Measurements from ENCODE around the gene TIRAP. TPM values are rescaled to one million over a fixed set of nuclear protein-coding genes. Genes with fewer than 3 reads are reported as not detected.

Gene TIRAP
- total RNA-seq, 2 donors from 2014 or later, result 6.3 to 7.4 TPM

DNA sequence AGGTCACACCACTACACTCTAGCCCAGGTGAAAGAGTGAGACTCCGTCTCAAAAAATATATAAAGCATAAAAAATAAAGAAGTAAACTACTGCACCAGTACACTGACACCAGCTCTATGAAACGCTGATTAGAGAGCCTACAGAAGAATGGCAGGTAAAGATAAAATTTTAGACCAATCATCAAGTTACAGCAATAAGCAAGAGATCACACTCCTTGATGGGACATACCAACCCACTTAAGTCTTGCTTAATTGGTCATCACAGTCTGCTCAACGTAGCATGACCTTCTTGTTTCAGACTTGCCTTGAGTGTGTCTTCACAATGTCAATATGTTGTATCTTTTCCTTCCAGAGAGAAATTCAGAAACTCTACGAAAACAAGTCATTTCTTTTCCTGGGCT is 26.7 kb upstream of the TIRAP start:
- H3K27me3 ChIP-seq, result no peaks in the 10 kb centered on the region
- H3K27ac ChIP-seq, result no peak overlapping the region
- H3K9me3 ChIP-seq, result no peaks in the 10 kb centered on the region
- no peak for DNase-seq (ENCODE audit: low spot score)
- H3K4me3 ChIP-seq, result no peak overlapping the region
- peaks cover 46% of the 10 kb centered on the region for H3K36me3 ChIP-seq
- H3K4me1 ChIP-seq, result no peaks in the 10 kb centered on the region
- TF ChIP-seq, protein P1, sequence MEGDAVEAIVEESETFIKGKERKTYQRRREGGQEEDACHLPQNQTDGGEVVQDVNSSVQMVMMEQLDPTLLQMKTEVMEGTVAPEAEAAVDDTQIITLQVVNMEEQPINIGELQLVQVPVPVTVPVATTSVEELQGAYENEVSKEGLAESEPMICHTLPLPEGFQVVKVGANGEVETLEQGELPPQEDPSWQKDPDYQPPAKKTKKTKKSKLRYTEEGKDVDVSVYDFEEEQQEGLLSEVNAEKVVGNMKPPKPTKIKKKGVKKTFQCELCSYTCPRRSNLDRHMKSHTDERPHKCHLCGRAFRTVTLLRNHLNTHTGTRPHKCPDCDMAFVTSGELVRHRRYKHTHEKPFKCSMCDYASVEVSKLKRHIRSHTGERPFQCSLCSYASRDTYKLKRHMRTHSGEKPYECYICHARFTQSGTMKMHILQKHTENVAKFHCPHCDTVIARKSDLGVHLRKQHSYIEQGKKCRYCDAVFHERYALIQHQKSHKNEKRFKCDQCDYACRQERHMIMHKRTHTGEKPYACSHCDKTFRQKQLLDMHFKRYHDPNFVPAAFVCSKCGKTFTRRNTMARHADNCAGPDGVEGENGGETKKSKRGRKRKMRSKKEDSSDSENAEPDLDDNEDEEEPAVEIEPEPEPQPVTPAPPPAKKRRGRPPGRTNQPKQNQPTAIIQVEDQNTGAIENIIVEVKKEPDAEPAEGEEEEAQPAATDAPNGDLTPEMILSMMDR (IDR thresholded peaks at IDR 0.05), result no peak

DNA sequence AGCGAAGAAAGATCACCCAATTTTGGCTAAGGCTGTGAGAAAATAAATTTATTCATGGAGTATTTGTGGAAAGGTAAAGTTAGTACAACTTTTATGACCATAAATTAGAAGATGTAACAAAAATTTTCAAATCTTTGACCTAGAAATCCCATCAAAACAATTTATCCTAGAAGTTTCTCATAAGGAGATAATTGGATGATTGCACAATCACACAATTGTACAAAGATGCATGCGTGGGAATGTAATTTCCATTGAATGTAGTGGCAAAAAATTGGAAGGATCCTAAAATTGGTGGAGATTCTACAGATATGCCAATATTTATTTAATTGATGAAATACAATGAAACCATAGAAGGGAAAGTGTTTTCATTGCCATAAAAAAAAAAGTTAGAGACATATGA is 25.7 kb upstream of the TIRAP start:
- Histone ChIP-seq H3K27ac (no peak overlapping the region), H3K4me1 (no peaks in the 10 kb centered on the region), H3K27me3 (no peaks in the 10 kb centered on the region), H3K36me3 (peaks cover 51% of the 10 kb centered on the region), H3K4me3 (no peak overlapping the region), H3K9me3 (no peaks in the 10 kb centered on the region)
- DNase-seq (ENCODE audit: low spot score), result no peak
- TF ChIP-seq, protein P1 (IDR thresholded peaks at IDR 0.05), result no peak

DNA sequence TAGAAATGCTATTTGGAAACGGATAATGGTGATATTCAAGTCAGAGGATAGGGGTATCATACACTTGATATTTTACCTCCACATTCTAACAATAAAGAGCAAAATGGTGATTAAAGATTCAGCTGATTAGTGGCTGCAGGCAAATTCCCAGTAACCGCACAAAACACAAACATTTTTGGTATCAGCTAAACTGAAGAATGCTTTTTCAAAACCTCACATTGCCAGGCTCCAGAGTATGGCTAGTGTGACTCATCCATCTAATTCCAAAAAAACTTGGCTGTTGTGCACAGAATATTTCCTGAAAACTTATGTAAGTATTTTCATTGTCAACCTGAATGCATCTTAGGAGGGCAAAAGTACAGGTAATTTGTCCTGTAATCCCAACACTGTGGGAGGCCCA is 25.1 kb upstream of the TIRAP start:
- Histone ChIP-seq H3K27me3 (no peaks in the 10 kb centered on the region), H3K4me1 (no peaks in the 10 kb centered on the region), H3K9me3 (no peaks in the 10 kb centered on the region), H3K27ac (no peak overlapping the region), H3K4me3 (no peak overlapping the region), H3K36me3 (peaks cover 50% of the 10 kb centered on the region)
- TF ChIP-seq, protein P1 (IDR thresholded peaks at IDR 0.05), result no peak
- DNase-seq (ENCODE audit: low spot score), result no peak

DNA sequence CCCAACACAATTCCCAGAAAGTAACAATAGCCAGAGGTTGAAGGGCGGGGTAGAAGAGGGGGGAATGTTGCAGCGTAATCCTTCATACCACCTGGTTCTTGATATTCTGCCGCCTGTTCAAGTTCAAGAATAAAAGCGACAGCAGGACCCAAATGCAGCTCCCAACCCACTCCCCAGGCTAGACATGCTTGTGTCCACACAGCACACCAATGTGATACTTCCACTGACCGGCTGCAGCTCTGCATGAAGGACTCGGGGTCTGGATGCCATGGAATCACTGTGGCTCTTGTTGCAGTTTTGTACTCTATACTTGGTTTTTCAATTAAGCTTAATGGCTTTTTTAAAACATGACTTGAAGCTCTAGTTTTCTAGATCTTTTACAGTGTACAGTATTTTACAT is 20.7 kb upstream of the TIRAP start:
- Histone ChIP-seq H3K9me3 (no peaks in the 10 kb centered on the region), H3K27ac (no peak overlapping the region), H3K4me1 (no peaks in the 10 kb centered on the region), H3K36me3 (peaks cover 63% of the 10 kb centered on the region), H3K4me3 (no peak overlapping the region), H3K27me3 (no peaks in the 10 kb centered on the region)
- TF ChIP-seq, protein P1 (IDR thresholded peaks at IDR 0.05), result no peak
- DNase-seq (ENCODE audit: low spot score), result no peak

DNA sequence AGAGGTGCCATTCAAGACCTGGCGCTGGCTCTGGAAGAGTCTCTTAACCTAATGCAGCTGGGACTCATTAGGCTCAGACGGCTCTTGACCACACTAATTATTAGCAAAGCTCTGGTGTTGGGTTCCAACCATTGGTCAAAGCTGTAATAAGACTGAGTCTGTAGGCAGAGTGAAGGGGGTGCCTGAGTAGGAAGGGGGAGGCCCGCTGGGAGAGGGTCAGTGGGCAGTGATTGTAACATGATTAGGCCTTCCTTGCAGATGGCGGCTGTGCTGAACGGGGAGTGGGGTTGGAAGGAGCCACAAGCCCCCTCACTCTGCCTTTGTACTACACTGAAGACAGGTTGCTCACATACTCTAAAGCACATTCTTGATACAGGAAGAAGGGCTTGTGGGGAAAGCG is 19.4 kb upstream of the TIRAP start:
- TF ChIP-seq, protein P1 (IDR thresholded peaks at IDR 0.05), result no peak
- Histone ChIP-seq H3K4me1 (peaks cover 0 to 9% of the 10 kb centered on the region in 2 donors), H3K9me3 (no peaks in the 10 kb centered on the region), H3K4me3 (no peak overlapping the region), H3K27ac (no peak overlapping the region), H3K27me3 (no peaks in the 10 kb centered on the region), H3K36me3 (peaks cover 62% of the 10 kb centered on the region)
- DNase-seq (ENCODE audit: low spot score), result no peak

DNA sequence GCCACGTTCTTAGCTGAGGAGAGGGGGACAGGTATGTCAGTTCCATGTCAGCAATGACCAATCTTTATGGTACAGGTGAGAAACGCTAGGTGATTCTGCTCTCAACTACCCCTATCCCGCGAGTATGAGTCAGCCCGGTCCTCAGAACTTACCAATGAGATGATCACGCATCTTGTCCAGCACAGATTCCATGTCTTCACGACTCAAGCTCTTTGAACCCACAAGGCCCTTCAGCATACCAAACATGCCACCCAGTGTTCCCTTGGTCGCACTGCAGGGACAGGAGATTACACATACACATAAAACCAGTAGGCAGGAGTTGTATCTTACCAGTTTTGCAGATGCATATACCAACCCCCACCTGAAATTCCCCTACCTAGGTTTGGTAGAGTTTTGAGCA is 17.1 kb upstream of the TIRAP start:
- no peak for DNase-seq (ENCODE audit: low spot score)
- Histone ChIP-seq H3K4me3 (no peak overlapping the region), H3K27me3 (no peaks in the 10 kb centered on the region), H3K9me3 (no peaks in the 10 kb centered on the region), H3K27ac (no peak overlapping the region), H3K4me1 (peaks cover 0 to 15% of the 10 kb centered on the region in 2 donors), H3K36me3 (peaks cover 62% of the 10 kb centered on the region)
- TF ChIP-seq, protein P1 (IDR thresholded peaks at IDR 0.05), result no peak
